Lower leg skin (tissue), 3 donors: ENCODE results near the gene FYB2.

Source experiments
- CTCF ChIP-seq, 3 donors: fragments of 450-650 bp; IDR thresholded peaks; one replicate each; pipeline ENCODE4 v1.5.1; 2016; ENCODE audit warnings: antibody characterized with exemption in 3 of 3, mild to moderate bottlenecking in 3 of 3, moderate library complexity in 2 of 3
- POLR2A ChIP-seq, 2 donors: fragments of 450-650 bp; IDR thresholded peaks; one replicate each; pipeline ENCODE4 v1.6.1; 2016 to 2017; ENCODE audit warnings: antibody characterized with exemption in 2 of 2, mild to moderate bottlenecking in 1 of 2, moderate library complexity in 1 of 2

GRCh38 chr1:56728964-56729363 lies 90.2 kb downstream of the FYB2 start:
- no peak for TF ChIP-seq CTCF (IDR thresholded peaks at IDR 0.05)
- no peak for TF ChIP-seq POLR2A (IDR thresholded peaks at IDR 0.05)
